CD14-positive monocyte (primary cell): ENCODE data around the gene CCDC106. TPM values are rescaled to one million over a fixed set of nuclear protein-coding genes. Genes with fewer than 3 reads are reported as not detected.

Experiments
- DNase-seq, 3 donors: peaks; one replicate each; pipeline ENCODE4 v3.0.0-alpha.2; 2011 to 2022
- H2AFZ ChIP-seq: 2 replicates; pipeline ENCODE4 v1.6.0; 2012; ENCODE audit warnings: mild to moderate bottlenecking, low read depth, low read length, inconsistent platforms; ENCODE audit not compliant: insufficient read depth, poor library complexity, severe bottlenecking
- H3K27ac ChIP-seq, 2 donors: 1 replicate in 1 of 2; 2 replicates in 1 of 2; pipeline ENCODE4 v1.5.1; 2012 to 2013; ENCODE audit warnings: low read length in 2 of 2, control low read depth in 1 of 2, inconsistent platforms in 1 of 2, low read depth in 1 of 2, mild to moderate bottlenecking in 1 of 2
- H3K27me3 ChIP-seq, 2 donors: one replicate each; pipeline versions ENCODE4 v1.6.0 to v1.6.1; 2011 to 2013; ENCODE audit warnings: low read length in 2 of 2; ENCODE audit not compliant: control insufficient read depth in 2 of 2, insufficient read depth in 2 of 2
- H3K36me3 ChIP-seq, 2 donors: replicated peaks in 1 of 2; 1 replicate in 1 of 2; 2 replicates in 1 of 2; pipeline versions ENCODE4 v1.5.1 to v1.6.1; 2012 to 2013; ENCODE audit warnings: low read length in 2 of 2, control low read depth in 1 of 2, inconsistent platforms in 1 of 2, mild to moderate bottlenecking in 1 of 2; ENCODE audit not compliant: insufficient read depth in 2 of 2, control insufficient read depth in 1 of 2
- H3K4me1 ChIP-seq, 2 donors: 1 replicate in 1 of 2; 2 replicates in 1 of 2; pipeline versions ENCODE4 v1.5.1 to v1.6.1; 2012 to 2013; ENCODE audit warnings: low read length in 2 of 2, control low read depth in 1 of 2, inconsistent platforms in 1 of 2, mild to moderate bottlenecking in 1 of 2, moderate library complexity in 1 of 2; ENCODE audit not compliant: insufficient read depth in 2 of 2, control insufficient read depth in 1 of 2
- H3K4me2 ChIP-seq: replicated peaks from 2 replicates; pipeline ENCODE3; 2012; ENCODE audit warnings: low read length, moderate library complexity, mild to moderate bottlenecking; ENCODE audit not compliant: poor library complexity, severe bottlenecking; ENCODE audit errors: extremely low read depth
- H3K4me3 ChIP-seq, 3 experiments: fragments of 200-600 bp in 1 of 3; sonication (generic) in 1 of 3; replicated peaks in 1 of 3; 1 replicate in 2 of 3; 2 replicates in 1 of 3; pipeline ENCODE4 v1.5.1; 2011 to 2013; ENCODE audit warnings: low read length in 3 of 3, mild to moderate bottlenecking in 3 of 3, control low read depth in 2 of 3, low read depth in 2 of 3, inconsistent platforms in 1 of 3, moderate library complexity in 1 of 3
- H3K79me2 ChIP-seq: 2 replicates; pipeline ENCODE4 v1.6.0; 2012; ENCODE audit warnings: mild to moderate bottlenecking, control low read depth, inconsistent platforms, low read length, moderate library complexity; ENCODE audit not compliant: insufficient read depth
- H3K9ac ChIP-seq: 2 replicates; pipeline ENCODE4 v1.6.0; 2017; ENCODE audit warnings: low read length, mild to moderate bottlenecking; ENCODE audit not compliant: insufficient read depth, poor library complexity, severe bottlenecking
- H3K9me3 ChIP-seq, 2 donors: replicated peaks in 1 of 2; 1 replicate in 1 of 2; 2 replicates in 1 of 2; pipeline versions ENCODE4 v1.5.1 to v1.6.1; 2012 to 2013; ENCODE audit warnings: low read length in 2 of 2, control low read depth in 1 of 2; ENCODE audit not compliant: control insufficient read depth in 1 of 2, insufficient read depth in 1 of 2
- H4K20me1 ChIP-seq: 2 replicates; pipeline ENCODE4 v1.6.0; 2012; ENCODE audit warnings: mild to moderate bottlenecking, low read length, control low read depth, moderate library complexity; ENCODE audit not compliant: insufficient read depth
- H3K27ac Mint-ChIP-seq, 7 donors: one replicate each; pipeline ENCODE4 v1.8.0; 2020; ENCODE audit warnings: mild to moderate bottlenecking in 7 of 7, mixed read lengths in 7 of 7, moderate library complexity in 6 of 7, inconsistent platforms in 2 of 7
- H3K27me3 Mint-ChIP-seq, 3 donors: one replicate each; pipeline ENCODE4 v1.8.0; 2021 to 2022; ENCODE audit warnings: low read depth in 3 of 3, mild to moderate bottlenecking in 3 of 3, mixed read lengths in 3 of 3, moderate library complexity in 3 of 3, inconsistent platforms in 1 of 3
- H3K36me3 Mint-ChIP-seq, 2 donors: one replicate each; pipeline ENCODE4 v1.8.0; 2020; ENCODE audit warnings: mixed read lengths in 2 of 2, inconsistent platforms in 1 of 2, mild to moderate bottlenecking in 1 of 2
- H3K4me1 Mint-ChIP-seq: one replicate; pipeline ENCODE4 v1.8.0; 2020; ENCODE audit warnings: mild to moderate bottlenecking, mixed read lengths
- H3K4me3 Mint-ChIP-seq, 2 donors: one replicate each; pipeline ENCODE4 v1.8.0; 2020; ENCODE audit warnings: mild to moderate bottlenecking in 2 of 2, mixed read lengths in 2 of 2, moderate library complexity in 1 of 2
- H3K9me3 Mint-ChIP-seq, 7 donors: one replicate each; pipeline ENCODE4 v1.8.0; 2020 to 2022; ENCODE audit warnings: mixed read lengths in 7 of 7, mild to moderate bottlenecking in 6 of 7, moderate library complexity in 6 of 7, inconsistent platforms in 2 of 7
- CTCF ChIP-seq: fragments of 200-600 bp; IDR thresholded peaks from one replicate; pipeline ENCODE4 v1.8.0; 2022; ENCODE audit warnings: antibody characterized with exemption, mild to moderate bottlenecking
- WGBS: methylation state at CpG from one replicate; pipeline ENCODE4 v1.1.5; 2013; ENCODE audit warnings: missing lambda C conversion rate; ENCODE audit not compliant: insufficient coverage; 5-methylcytosine and 5-hydroxymethylcytosine counted together
- intact Hi-C, 2 donors: fragments of 100-400 bp; cut with micrococcal nuclease; formaldehyde crosslinking; loops; one replicate each; pipeline versions ENCODE4 v1.15.0 to v1.15.1; 2023
- polyA plus RNA-seq, 3 donors: library from polyadenylated mRNA; depleted of rRNA in 1 of 3; unstranded in 2 of 3; stranded (reverse) in 1 of 3; fragments of 300-500 nt in 2 of 3; fragments of >200 nt in 1 of 3; fragmentation: Illumina TruSeq in 2 of 3; gene quantifications; 1 replicate in 2 of 3; 2 replicates in 1 of 3; pipeline ENCODE4 v1.2.3, GENCODE V29; 2012 to 2021

Gene CCDC106
- polyA plus RNA-seq, 3 donors: 0.74 to 2.4 (median 1.2) TPM

DNA sequence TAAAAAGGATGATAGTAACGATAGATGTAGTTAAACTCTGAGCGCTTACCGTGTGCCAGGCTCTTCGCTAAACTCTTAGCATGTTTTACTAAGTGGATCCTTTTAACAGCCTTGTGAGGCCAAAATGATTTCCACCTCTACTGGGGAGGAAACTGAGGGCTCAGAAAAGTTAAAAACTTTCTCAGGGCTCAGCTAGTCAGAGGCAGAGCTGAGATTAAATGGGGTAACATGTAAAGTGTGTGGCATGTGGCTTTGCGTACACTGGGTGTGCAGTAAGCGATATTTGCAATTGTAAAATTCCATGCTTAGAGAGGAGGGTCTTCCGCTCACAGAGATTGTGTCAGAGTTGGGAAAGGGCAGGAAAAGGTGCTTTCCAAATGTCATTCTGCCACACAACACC is 8.5 kb downstream of the CCDC106 start:
- Mint-ChIP-seq H3K4me3 (peak overlapping the region; percentile 95 to 98), H3K36me3 (peaks cover 22 to 33% of the 10 kb centered on the region in 2 donors), H3K27me3 (peaks cover 0 to 3% (median 1%) of the 10 kb centered on the region in 3 donors), H3K4me1 (peaks cover 32% of the 10 kb centered on the region), H3K27ac (peak overlapping the region in 6 of 7 donors; percentile 13 to 98 (median 94)), H3K9me3 (no peaks in the 10 kb centered on the region)
- H3K4me1 ChIP-seq: peaks cover 33 to 49% of the 10 kb centered on the region in 2 donors
- H3K4me2 ChIP-seq: peak overlapping the region; percentile 84
- no peak overlapping the region for H3K9ac ChIP-seq
- peaks cover 19 to 41% of the 10 kb centered on the region in 2 donors for H3K36me3 ChIP-seq
- H3K9me3 ChIP-seq: no peaks in the 10 kb centered on the region
- H3K27ac ChIP-seq: peak overlapping the region in 1 of 2 donors; percentile 94
- no peak overlapping the region for H2AFZ ChIP-seq
- peaks cover 64% of the 10 kb centered on the region for H4K20me1 ChIP-seq
- intact Hi-C loops: loop anchor here (2.0 to 10.0 kb wide), 2 partner anchors 14 to 1462 kb away; partner anchors contain the start of gene TSEN34 (in 1 of the 2)
- H3K4me3 ChIP-seq: peak overlapping the region in 1 of 3 experiments; percentile 86
- no peak for DNase-seq
- 82% methylated on average over 3 of the region's 7 CpGs for WGBS
- no peaks in the 10 kb centered on the region for H3K27me3 ChIP-seq
- TF ChIP-seq CTCF: no peak
- H3K79me2 ChIP-seq: peaks cover 66% of the 10 kb centered on the region

DNA sequence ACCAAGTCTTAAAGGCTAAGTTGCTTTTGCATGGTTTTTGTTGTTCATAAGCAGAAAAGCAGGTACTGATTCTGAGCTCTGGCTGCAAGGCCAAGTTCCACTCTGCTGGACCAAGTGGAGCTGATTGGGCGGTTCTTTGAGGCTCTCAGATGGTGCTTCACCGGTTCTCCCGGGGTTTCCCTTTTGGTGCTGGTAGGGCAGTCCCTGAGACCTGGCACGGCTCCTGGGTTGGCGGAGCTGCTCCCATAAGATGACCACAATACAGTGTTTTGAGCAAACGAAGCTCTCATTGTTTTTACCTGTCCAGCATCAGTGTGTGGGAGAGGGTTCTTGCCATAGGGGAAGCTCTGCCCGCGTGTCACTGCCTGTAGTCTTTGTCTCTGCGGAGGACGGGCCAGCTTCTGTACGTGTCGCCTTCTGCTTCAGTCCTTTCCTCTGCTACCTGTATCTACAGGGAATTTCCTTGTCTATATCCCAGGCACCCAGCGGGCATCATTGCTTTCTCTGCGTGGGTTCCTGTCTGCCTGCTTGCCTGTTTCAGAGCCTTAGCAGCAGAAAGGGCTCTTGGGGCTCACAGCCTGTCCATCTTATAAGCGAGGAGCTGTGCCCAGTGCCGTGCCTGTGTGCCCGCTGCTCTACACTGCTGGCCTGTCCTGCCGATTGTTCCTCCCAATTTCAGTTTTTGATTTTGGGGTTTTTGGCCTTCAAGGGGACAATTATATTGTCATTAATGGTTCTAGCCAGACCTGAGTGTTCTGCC is 9.2 kb downstream of the CCDC106 start:
- no peaks in the 10 kb centered on the region for H3K27me3 ChIP-seq
- H3K27me3 Mint-ChIP-seq: peaks cover 0 to 2% (median 1%) of the 10 kb centered on the region in 3 donors
- no peak for TF ChIP-seq CTCF
- peak in 1 of 3 donors; percentile 11 for DNase-seq
- H3K27ac ChIP-seq: peak overlapping the region in 1 of 2 donors; percentile 94
- WGBS: 71% methylated on average over 13 of the region's 18 CpGs
- H3K9me3 Mint-ChIP-seq: no peaks in the 10 kb centered on the region
- peaks cover 32% of the 10 kb centered on the region for H3K4me1 Mint-ChIP-seq
- H3K4me1 ChIP-seq: peaks cover 33 to 49% of the 10 kb centered on the region in 2 donors
- peak overlapping the region in 1 of 2 donors; percentile 26 for H3K4me3 Mint-ChIP-seq
- H3K36me3 ChIP-seq: peaks cover 25 to 47% of the 10 kb centered on the region in 2 donors
- no peaks in the 10 kb centered on the region for H3K9me3 ChIP-seq
- peak overlapping the region in 1 of 3 experiments; percentile 86 for H3K4me3 ChIP-seq
- peak overlapping the region in 6 of 7 donors; percentile 54 to 78 (median 66) for H3K27ac Mint-ChIP-seq
- H2AFZ ChIP-seq: no peak overlapping the region
- peaks cover 28 to 36% of the 10 kb centered on the region in 2 donors for H3K36me3 Mint-ChIP-seq
- H3K9ac ChIP-seq: no peak overlapping the region
- peaks cover 72% of the 10 kb centered on the region for H3K79me2 ChIP-seq
- H3K4me2 ChIP-seq: peak overlapping the region; percentile 84
- intact Hi-C loops: loop anchor here (2.0 to 10.0 kb wide), 2 partner anchors 14 to 1462 kb away; partner anchors contain the start of gene TSEN34 (in 1 of the 2)
- H4K20me1 ChIP-seq: peaks cover 70% of the 10 kb centered on the region
